CD14-positive monocyte (primary cell): ENCODE measurements around the gene HSPBAP1. TPM values are rescaled to one million over a fixed set of nuclear protein-coding genes. Genes with fewer than 3 reads are reported as not detected.

Source experiments
- DNase-seq, 3 donors: peaks; one replicate each; pipeline ENCODE4 v3.0.0-alpha.2; 2011 to 2022
- H2AFZ ChIP-seq: 2 replicates; pipeline ENCODE4 v1.6.0; 2012; ENCODE audit warnings: mild to moderate bottlenecking, low read depth, low read length, inconsistent platforms; ENCODE audit not compliant: insufficient read depth, poor library complexity, severe bottlenecking
- H3K27ac ChIP-seq, 2 donors: 1 replicate in 1 of 2; 2 replicates in 1 of 2; pipeline ENCODE4 v1.5.1; 2012 to 2013; ENCODE audit warnings: low read length in 2 of 2, control low read depth in 1 of 2, inconsistent platforms in 1 of 2, low read depth in 1 of 2, mild to moderate bottlenecking in 1 of 2
- H3K27me3 ChIP-seq, 2 donors: one replicate each; pipeline versions ENCODE4 v1.6.0 to v1.6.1; 2011 to 2013; ENCODE audit warnings: low read length in 2 of 2; ENCODE audit not compliant: control insufficient read depth in 2 of 2, insufficient read depth in 2 of 2
- H3K36me3 ChIP-seq, 2 donors: replicated peaks in 1 of 2; 1 replicate in 1 of 2; 2 replicates in 1 of 2; pipeline versions ENCODE4 v1.5.1 to v1.6.1; 2012 to 2013; ENCODE audit warnings: low read length in 2 of 2, control low read depth in 1 of 2, inconsistent platforms in 1 of 2, mild to moderate bottlenecking in 1 of 2; ENCODE audit not compliant: insufficient read depth in 2 of 2, control insufficient read depth in 1 of 2
- H3K4me1 ChIP-seq, 2 donors: 1 replicate in 1 of 2; 2 replicates in 1 of 2; pipeline versions ENCODE4 v1.5.1 to v1.6.1; 2012 to 2013; ENCODE audit warnings: low read length in 2 of 2, control low read depth in 1 of 2, inconsistent platforms in 1 of 2, mild to moderate bottlenecking in 1 of 2, moderate library complexity in 1 of 2; ENCODE audit not compliant: insufficient read depth in 2 of 2, control insufficient read depth in 1 of 2
- H3K4me2 ChIP-seq: replicated peaks from 2 replicates; pipeline ENCODE3; 2012; ENCODE audit warnings: low read length, moderate library complexity, mild to moderate bottlenecking; ENCODE audit not compliant: poor library complexity, severe bottlenecking; ENCODE audit errors: extremely low read depth
- H3K4me3 ChIP-seq, 3 experiments: fragments of 200-600 bp in 1 of 3; sonication (generic) in 1 of 3; replicated peaks in 1 of 3; 1 replicate in 2 of 3; 2 replicates in 1 of 3; pipeline ENCODE4 v1.5.1; 2011 to 2013; ENCODE audit warnings: low read length in 3 of 3, mild to moderate bottlenecking in 3 of 3, control low read depth in 2 of 3, low read depth in 2 of 3, inconsistent platforms in 1 of 3, moderate library complexity in 1 of 3
- H3K79me2 ChIP-seq: 2 replicates; pipeline ENCODE4 v1.6.0; 2012; ENCODE audit warnings: mild to moderate bottlenecking, control low read depth, inconsistent platforms, low read length, moderate library complexity; ENCODE audit not compliant: insufficient read depth
- H3K9ac ChIP-seq: 2 replicates; pipeline ENCODE4 v1.6.0; 2017; ENCODE audit warnings: low read length, mild to moderate bottlenecking; ENCODE audit not compliant: insufficient read depth, poor library complexity, severe bottlenecking
- H3K9me3 ChIP-seq, 2 donors: replicated peaks in 1 of 2; 1 replicate in 1 of 2; 2 replicates in 1 of 2; pipeline versions ENCODE4 v1.5.1 to v1.6.1; 2012 to 2013; ENCODE audit warnings: low read length in 2 of 2, control low read depth in 1 of 2; ENCODE audit not compliant: control insufficient read depth in 1 of 2, insufficient read depth in 1 of 2
- H4K20me1 ChIP-seq: 2 replicates; pipeline ENCODE4 v1.6.0; 2012; ENCODE audit warnings: mild to moderate bottlenecking, low read length, control low read depth, moderate library complexity; ENCODE audit not compliant: insufficient read depth
- H3K27ac Mint-ChIP-seq, 7 donors: one replicate each; pipeline ENCODE4 v1.8.0; 2020; ENCODE audit warnings: mild to moderate bottlenecking in 7 of 7, mixed read lengths in 7 of 7, moderate library complexity in 6 of 7, inconsistent platforms in 2 of 7
- H3K27me3 Mint-ChIP-seq, 3 donors: one replicate each; pipeline ENCODE4 v1.8.0; 2021 to 2022; ENCODE audit warnings: low read depth in 3 of 3, mild to moderate bottlenecking in 3 of 3, mixed read lengths in 3 of 3, moderate library complexity in 3 of 3, inconsistent platforms in 1 of 3
- H3K36me3 Mint-ChIP-seq, 2 donors: one replicate each; pipeline ENCODE4 v1.8.0; 2020; ENCODE audit warnings: mixed read lengths in 2 of 2, inconsistent platforms in 1 of 2, mild to moderate bottlenecking in 1 of 2
- H3K4me1 Mint-ChIP-seq: one replicate; pipeline ENCODE4 v1.8.0; 2020; ENCODE audit warnings: mild to moderate bottlenecking, mixed read lengths
- H3K4me3 Mint-ChIP-seq, 2 donors: one replicate each; pipeline ENCODE4 v1.8.0; 2020; ENCODE audit warnings: mild to moderate bottlenecking in 2 of 2, mixed read lengths in 2 of 2, moderate library complexity in 1 of 2
- H3K9me3 Mint-ChIP-seq, 7 donors: one replicate each; pipeline ENCODE4 v1.8.0; 2020 to 2022; ENCODE audit warnings: mixed read lengths in 7 of 7, mild to moderate bottlenecking in 6 of 7, moderate library complexity in 6 of 7, inconsistent platforms in 2 of 7
- WGBS: methylation state at CpG from one replicate; pipeline ENCODE4 v1.1.5; 2013; ENCODE audit warnings: missing lambda C conversion rate; ENCODE audit not compliant: insufficient coverage; 5-methylcytosine and 5-hydroxymethylcytosine counted together
- intact Hi-C, 2 donors: fragments of 100-400 bp; cut with micrococcal nuclease; formaldehyde crosslinking; loops; one replicate each; pipeline versions ENCODE4 v1.15.0 to v1.15.1; 2023
- polyA plus RNA-seq, 3 donors: library from polyadenylated mRNA; depleted of rRNA in 1 of 3; unstranded in 2 of 3; stranded (reverse) in 1 of 3; fragments of 300-500 nt in 2 of 3; fragments of >200 nt in 1 of 3; fragmentation: Illumina TruSeq in 2 of 3; gene quantifications; 1 replicate in 2 of 3; 2 replicates in 1 of 3; pipeline ENCODE4 v1.2.3, GENCODE V29; 2012 to 2021
- TF ChIP-seq, protein P1 (sequence below): fragments of 200-600 bp; IDR thresholded peaks from one replicate; pipeline ENCODE4 v1.8.0; 2022; ENCODE audit warnings: antibody characterized with exemption, mild to moderate bottlenecking

HSPBAP1 gene
- polyA plus RNA-seq, 3 donors: 11.7 to 48.2 (median 11.9) TPM

DNA sequence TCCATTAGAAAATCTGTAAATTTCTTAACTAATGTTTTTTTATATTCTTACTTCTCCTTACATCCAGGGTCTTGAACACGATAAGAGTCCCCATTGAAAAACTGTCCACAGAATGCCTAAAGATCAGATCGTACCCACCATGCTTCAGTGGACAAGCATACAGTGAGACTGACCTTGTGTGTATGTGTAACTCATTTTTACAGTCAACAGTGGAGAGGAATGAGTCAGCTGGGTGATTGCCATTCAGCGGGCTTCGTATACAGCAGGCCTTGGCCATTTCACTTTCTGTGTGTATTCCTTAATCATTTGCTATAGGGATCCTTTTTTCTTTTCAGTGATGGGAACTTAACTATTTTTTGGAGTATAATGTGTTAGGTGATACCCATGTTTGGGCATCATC is 102.4 kb downstream of the HSPBAP1 start:
- peaks cover 7 to 12% of the 10 kb centered on the region in 2 donors for H3K4me1 ChIP-seq
- Mint-ChIP-seq H3K4me1 (peaks cover 12% of the 10 kb centered on the region), H3K27me3 (no peaks in the 10 kb centered on the region), H3K4me3 (no peak overlapping the region), H3K27ac (peak overlapping the region in 1 of 7 donors; percentile 37), H3K36me3 (peaks cover 56 to 68% of the 10 kb centered on the region in 2 donors), H3K9me3 (peaks cover 0 to 3% (median 0%) of the 10 kb centered on the region in 7 donors)
- no peak for DNase-seq
- no CpG with 5 or more reads among the region's 4 CpGs for WGBS
- H3K4me2 ChIP-seq: no peak overlapping the region
- peaks cover 40% of the 10 kb centered on the region for H4K20me1 ChIP-seq
- H3K9me3 ChIP-seq: no peaks in the 10 kb centered on the region
- no peak overlapping the region for H3K4me3 ChIP-seq
- H3K27ac ChIP-seq: no peak overlapping the region
- H3K27me3 ChIP-seq: no peaks in the 10 kb centered on the region
- TF ChIP-seq, protein P1, sequence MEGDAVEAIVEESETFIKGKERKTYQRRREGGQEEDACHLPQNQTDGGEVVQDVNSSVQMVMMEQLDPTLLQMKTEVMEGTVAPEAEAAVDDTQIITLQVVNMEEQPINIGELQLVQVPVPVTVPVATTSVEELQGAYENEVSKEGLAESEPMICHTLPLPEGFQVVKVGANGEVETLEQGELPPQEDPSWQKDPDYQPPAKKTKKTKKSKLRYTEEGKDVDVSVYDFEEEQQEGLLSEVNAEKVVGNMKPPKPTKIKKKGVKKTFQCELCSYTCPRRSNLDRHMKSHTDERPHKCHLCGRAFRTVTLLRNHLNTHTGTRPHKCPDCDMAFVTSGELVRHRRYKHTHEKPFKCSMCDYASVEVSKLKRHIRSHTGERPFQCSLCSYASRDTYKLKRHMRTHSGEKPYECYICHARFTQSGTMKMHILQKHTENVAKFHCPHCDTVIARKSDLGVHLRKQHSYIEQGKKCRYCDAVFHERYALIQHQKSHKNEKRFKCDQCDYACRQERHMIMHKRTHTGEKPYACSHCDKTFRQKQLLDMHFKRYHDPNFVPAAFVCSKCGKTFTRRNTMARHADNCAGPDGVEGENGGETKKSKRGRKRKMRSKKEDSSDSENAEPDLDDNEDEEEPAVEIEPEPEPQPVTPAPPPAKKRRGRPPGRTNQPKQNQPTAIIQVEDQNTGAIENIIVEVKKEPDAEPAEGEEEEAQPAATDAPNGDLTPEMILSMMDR: no peak
- intact Hi-C loops: no loop called here
- peaks cover 0 to 44% of the 10 kb centered on the region in 2 donors for H3K36me3 ChIP-seq
- H2AFZ ChIP-seq: no peak overlapping the region
- no peaks in the 10 kb centered on the region for H3K79me2 ChIP-seq
- no peak overlapping the region for H3K9ac ChIP-seq

DNA sequence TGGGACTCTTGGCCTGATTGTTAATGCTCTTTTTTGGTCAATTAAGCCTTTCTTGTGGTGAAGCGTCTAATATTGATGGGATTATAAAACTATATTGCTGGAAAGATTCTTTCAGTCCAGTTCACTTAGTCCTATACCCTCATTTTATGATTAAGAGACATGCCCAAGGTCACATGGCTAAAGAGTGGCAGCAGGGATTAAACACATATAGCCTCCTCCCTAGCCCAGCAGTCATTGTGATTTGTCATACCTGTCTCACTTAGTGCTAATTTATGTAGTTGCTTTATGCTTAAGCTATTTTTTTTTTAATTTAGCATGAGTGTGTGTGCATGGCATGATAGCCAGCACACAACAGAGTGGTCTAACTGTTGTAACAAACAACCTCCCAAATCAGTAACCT is 103.5 kb downstream of the HSPBAP1 start:
- H4K20me1 ChIP-seq: peaks cover 43% of the 10 kb centered on the region
- no peak for DNase-seq
- WGBS: no CpG with 5 or more reads among the region's 1 CpG
- H3K27me3 Mint-ChIP-seq: no peaks in the 10 kb centered on the region
- H3K4me2 ChIP-seq: no peak overlapping the region
- H3K9me3 ChIP-seq: no peaks in the 10 kb centered on the region
- no peak overlapping the region for H3K9ac ChIP-seq
- peaks cover 55 to 63% of the 10 kb centered on the region in 2 donors for H3K36me3 Mint-ChIP-seq
- no peak overlapping the region for H3K4me3 Mint-ChIP-seq
- peaks cover 3% of the 10 kb centered on the region for H3K79me2 ChIP-seq
- peaks cover 7 to 12% of the 10 kb centered on the region in 2 donors for H3K4me1 ChIP-seq
- no peaks in the 10 kb centered on the region for H3K27me3 ChIP-seq
- intact Hi-C loops: no loop called here
- H3K9me3 Mint-ChIP-seq: peaks cover 0 to 3% (median 0%) of the 10 kb centered on the region in 7 donors
- TF ChIP-seq, protein P1: no peak
- H3K27ac Mint-ChIP-seq: peak overlapping the region in 3 of 7 donors; percentile 20 to 69 (median 55)
- H3K4me1 Mint-ChIP-seq: peaks cover 12% of the 10 kb centered on the region
- no peak overlapping the region for H3K4me3 ChIP-seq
- H3K27ac ChIP-seq: no peak overlapping the region
- no peak overlapping the region for H2AFZ ChIP-seq
- H3K36me3 ChIP-seq: peaks cover 10 to 33% of the 10 kb centered on the region in 2 donors

Other genes with a start within 250 kb of the HSPBAP1 start
- 10 to 100 TPM; 31.4 to 43.3 (median 34.4) TPM for gene PARP9, start 229.5 kb downstream of the HSPBAP1 start, polyA plus RNA-seq
- gene DTX3L, start 229.5 kb downstream of the HSPBAP1 start, polyA plus RNA-seq: 10 to 100 TPM in 2 of 3 donors, 1 to 10 TPM in 1; 8.6 to 29.0 (median 17.7) TPM
- 1 to 10 TPM in 1 of 3 donors, under 1 TPM in 2; 0.23 to 4.4 (median 0.28) TPM for gene PARP15, start 216.2 kb downstream of the HSPBAP1 start, polyA plus RNA-seq
- 10 to 100 TPM; 22.1 to 68.8 (median 26.9) TPM for gene PARP14, start 113.0 kb downstream of the HSPBAP1 start, polyA plus RNA-seq
- 10 to 100 TPM; 12.9 to 19.0 (median 18.6) TPM for gene SLC49A4, start 1.2 kb upstream of the HSPBAP1 start, polyA plus RNA-seq
- gene SEMA5B, start 233.9 kb upstream of the HSPBAP1 start, polyA plus RNA-seq: not detected